Prostate gland (tissue), 2 donors: ENCODE results near the gene PDE7B. TPM values are rescaled to one million over a fixed set of nuclear protein-coding genes. Genes with fewer than 3 reads are reported as not detected.

Source experiments
- DNase-seq: peaks from one replicate; pipeline ENCODE4 v3.0.0-alpha.2; 2019; ENCODE audit warnings: low spot score
- H3K27ac ChIP-seq, 2 donors: fragments of 200-600 bp; sonication (generic); 2 replicates each; pipeline ENCODE4 v1.5.1; 2017 to 2019
- H3K27me3 ChIP-seq: fragments of 200-600 bp; sonication (generic); replicated peaks from 2 replicates; pipeline ENCODE4 v1.5.1; 2019; ENCODE audit not compliant: insufficient read depth
- H3K36me3 ChIP-seq, 2 donors: fragments of 200-600 bp; sonication (generic); 1 replicate in 1 of 2; 2 replicates in 1 of 2; pipeline versions ENCODE4 v1.5.1 to v1.8.1; 2017 to 2019
- H3K4me1 ChIP-seq: fragments of 200-600 bp; sonication (generic); replicated peaks from 2 replicates; pipeline ENCODE4 v1.5.1; 2019
- H3K4me3 ChIP-seq, 2 donors: fragments of 200-600 bp; sonication (generic); 2 replicates each; pipeline ENCODE4 v1.5.1; 2017 to 2019
- H3K9me3 ChIP-seq: fragments of 200-600 bp; sonication (generic); 2 replicates; pipeline ENCODE4 v1.5.1; 2017
- CTCF ChIP-seq, 4 experiments: fragments of 200-600 bp in 2 of 4; fragments of 450-650 bp in 2 of 4; sonication (generic) in 2 of 4; IDR thresholded peaks; 1 replicate in 3 of 4; 2 replicates in 1 of 4; pipeline ENCODE4 v1.5.1; 2016 to 2019; ENCODE audit warnings: antibody characterized with exemption in 4 of 4, mild to moderate bottlenecking in 2 of 4, moderate library complexity in 2 of 4
- POLR2A ChIP-seq: fragments of 450-650 bp; IDR thresholded peaks from one replicate; pipeline ENCODE4 v1.6.1; 2016; ENCODE audit warnings: antibody characterized with exemption, mild to moderate bottlenecking
- POLR2AphosphoS5 ChIP-seq: sonication (generic); formaldehyde crosslinking; IDR thresholded peaks from one replicate; pipeline ENCODE4 v1.6.1; 2017; ENCODE audit warnings: antibody characterized with exemption
- WGBS: methylation state at CpG from one replicate; pipeline ENCODE4 v1.1.5; 2018; 5-methylcytosine and 5-hydroxymethylcytosine counted together
- intact Hi-C: fragments of 100-400 bp; cut with DNase I; formaldehyde crosslinking; loops from one replicate; pipeline ENCODE4 v1.14.2; 2022
- total RNA-seq, 2 donors: library from RNA; depleted of rRNA; stranded (reverse); fragments of >200 nt; gene quantifications; one replicate each; pipeline ENCODE4 v1.1.0, GENCODE V29; 2016

Gene PDE7B
- total RNA-seq, 2 donors from 2014 or later = 4.7 to 6.3 TPM

- Histone ChIP-seq H3K4me1 (no peaks in the 10 kb centered on the region), H3K27me3 (no peaks in the 10 kb centered on the region), H3K4me3 (no peak overlapping the region), H3K36me3 (no peaks in the 10 kb centered on the region), H3K27ac (no peak overlapping the region), H3K9me3 (no peaks in the 10 kb centered on the region)
- WGBS = 46% methylated on average over 1 of the region's 1 CpG
- no peak for DNase-seq
- intact Hi-C loops = no loop called here
- TF ChIP-seq CTCF (IDR thresholded peaks at IDR 0.05) (no peak), POLR2AphosphoS5 (no peak), POLR2A (no peak)
Measured at GRCh38 chr6:136115941-136116340, 264.4 kb downstream of the PDE7B start.

- Histone ChIP-seq H3K4me1 (no peaks in the 10 kb centered on the region), H3K27me3 (no peaks in the 10 kb centered on the region), H3K4me3 (no peak overlapping the region), H3K9me3 (no peaks in the 10 kb centered on the region), H3K36me3 (no peaks in the 10 kb centered on the region), H3K27ac (no peak overlapping the region)
- intact Hi-C loops = no loop called here
- WGBS = 68% methylated on average over 2 of the region's 2 CpGs
- no peak for TF ChIP-seq CTCF (IDR thresholded peaks at IDR 0.05)
- TF ChIP-seq POLR2AphosphoS5 = no peak
- no peak for TF ChIP-seq POLR2A
- DNase-seq = no peak
Measured at GRCh38 chr6:136117081-136117480, 265.6 kb downstream of the PDE7B start.

GRCh38 chr6:136118787-136119186 is 267.3 kb downstream of the PDE7B start:
- Histone ChIP-seq H3K36me3 (no peaks in the 10 kb centered on the region), H3K4me1 (no peaks in the 10 kb centered on the region), H3K4me3 (no peak overlapping the region), H3K27me3 (no peaks in the 10 kb centered on the region), H3K9me3 (no peaks in the 10 kb centered on the region), H3K27ac (no peak overlapping the region)
- DNase-seq = no peak
- intact Hi-C loops = no loop called here
- 90% methylated on average over 6 of the region's 6 CpGs for WGBS
- TF ChIP-seq POLR2AphosphoS5 (no peak), CTCF (IDR thresholded peaks at IDR 0.05) (no peak), POLR2A (no peak)

DNA sequence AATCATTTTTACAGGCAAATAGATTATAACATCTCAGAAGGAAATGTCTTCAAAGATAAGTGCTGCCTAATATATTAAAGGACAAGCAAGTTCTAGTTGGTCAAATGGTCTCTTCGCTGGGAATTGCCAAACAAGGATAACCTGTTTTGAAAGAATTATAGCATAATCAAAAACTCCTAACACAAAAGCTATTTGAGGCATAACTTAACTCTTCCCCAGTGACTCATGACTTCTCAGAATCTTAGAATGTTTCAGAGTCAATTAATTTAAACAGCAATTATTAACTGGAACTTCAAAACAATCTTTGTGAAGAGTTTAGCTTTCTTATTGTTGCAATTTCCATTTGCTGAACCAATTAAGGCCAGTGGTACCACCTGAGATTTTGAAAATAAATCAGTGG is 272.0 kb downstream of the PDE7B start:
- Histone ChIP-seq H3K4me3 (no peak overlapping the region), H3K27ac (no peak overlapping the region), H3K9me3 (no peaks in the 10 kb centered on the region), H3K36me3 (no peaks in the 10 kb centered on the region), H3K4me1 (no peaks in the 10 kb centered on the region), H3K27me3 (no peaks in the 10 kb centered on the region)
- intact Hi-C loops = no loop called here
- 15% methylated on average over 1 of the region's 1 CpG for WGBS
- no peak for TF ChIP-seq POLR2AphosphoS5
- no peak for TF ChIP-seq CTCF (IDR thresholded peaks at IDR 0.05)
- no peak for TF ChIP-seq POLR2A
- no peak for DNase-seq

- H3K4me3 ChIP-seq = no peak overlapping the region
- 82% methylated on average over 2 of the region's 2 CpGs for WGBS
- intact Hi-C loops = no loop called here
Measured at GRCh38 chr6:136125585-136125984, 274.1 kb downstream of the PDE7B start.

More at GRCh38 chr6:136125585-136125984, 274.1 kb downstream of the PDE7B start:
- H3K27ac ChIP-seq = no peak overlapping the region
- DNase-seq = no peak
- no peaks in the 10 kb centered on the region for H3K9me3 ChIP-seq
- no peaks in the 10 kb centered on the region for H3K36me3 ChIP-seq
- TF ChIP-seq CTCF (IDR thresholded peaks at IDR 0.05) (no peak), POLR2AphosphoS5 (no peak), POLR2A (no peak)
- no peaks in the 10 kb centered on the region for H3K27me3 ChIP-seq
- H3K4me1 ChIP-seq = no peaks in the 10 kb centered on the region
